Measurements from ENCODE around the gene DRD2. TPM values are rescaled to one million over a fixed set of nuclear protein-coding genes. Genes with fewer than 3 reads are reported as not detected.

Gene DRD2
- total and polyA plus RNA-seq, 12 donors = 0.01 to 0.09 TPM; not detected in 10

DNA sequence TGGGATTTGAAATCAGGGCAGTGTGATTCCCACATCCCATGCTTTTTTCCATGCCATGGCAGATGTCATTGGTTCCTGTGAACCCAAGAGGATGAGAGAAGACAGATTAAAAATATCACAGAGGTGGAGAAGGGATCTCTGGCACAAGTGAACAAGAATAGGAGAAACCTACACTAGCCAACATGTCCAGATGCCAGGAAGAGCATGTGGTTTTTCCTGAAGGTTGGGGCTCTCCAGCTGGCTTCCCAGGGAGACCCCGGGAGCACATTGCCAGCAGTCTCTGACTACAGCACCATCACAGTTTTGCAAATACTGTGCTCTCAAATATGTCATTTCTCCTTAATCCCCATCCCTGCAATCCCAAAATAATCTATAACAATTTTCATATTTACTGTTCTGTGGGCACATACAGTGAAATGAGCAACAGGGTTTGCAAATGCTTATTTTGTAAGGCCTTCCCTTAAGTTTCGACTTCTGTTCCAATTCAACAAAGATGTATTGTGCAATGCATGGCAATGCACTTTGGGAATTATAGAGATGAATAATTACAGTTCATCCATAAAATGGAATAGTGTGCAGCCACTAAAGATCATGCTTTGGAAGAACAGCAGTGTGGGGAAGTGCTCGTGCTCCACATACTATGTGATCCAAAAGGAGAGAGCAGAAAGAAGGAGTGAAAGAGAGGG lies 82.8 kb downstream of the DRD2 start:
- no peaks in the 10 kb centered on the region for H3K9me3 ChIP-seq
- ATAC-seq (no peak), DNase-seq (no peak)
- H3K27me3 ChIP-seq = peaks cover 0 to 28% (median 25%) of the 10 kb centered on the region in 7 donors
- peaks cover 0 to 6% (median 0%) of the 10 kb centered on the region in 9 donors for H3K4me1 ChIP-seq
- H3K4me3 ChIP-seq = no peak overlapping the region
- no peak overlapping the region for H3K27ac ChIP-seq
- no peaks in the 10 kb centered on the region for H3K36me3 ChIP-seq
- no peak for TF ChIP-seq CTCF (IDR thresholded peaks at IDR 0.05)
- intact Hi-C loops (cut with DNase I) = no loop called here
- 79 to 82% methylated on average over 3 of the region's 3 CpGs for WGBS, 2 donors

DNA sequence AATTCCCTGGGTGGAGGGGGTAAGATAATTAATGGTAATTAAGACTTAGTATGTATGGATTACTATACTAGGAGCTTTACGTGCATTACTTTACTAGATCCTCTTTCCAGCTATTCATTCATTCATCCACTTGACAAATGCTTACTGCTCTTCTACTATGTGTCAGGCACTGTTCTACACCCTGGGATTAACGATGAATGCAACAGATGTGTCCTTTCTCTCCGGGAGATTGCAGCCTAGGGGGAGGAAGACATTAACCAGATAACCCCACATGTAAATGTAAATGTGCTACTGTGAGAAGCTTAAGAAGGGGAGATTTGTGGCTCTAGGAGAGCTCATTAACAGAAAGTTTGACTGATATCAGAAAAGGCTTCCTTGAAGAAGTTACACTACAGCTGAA lies 85.9 kb downstream of the DRD2 start:
- H3K36me3 ChIP-seq = no peaks in the 10 kb centered on the region
- no peak overlapping the region for H3K4me3 ChIP-seq
- intact Hi-C loops (cut with DNase I) = no loop called here
- H3K9me3 ChIP-seq = no peaks in the 10 kb centered on the region
- no peak overlapping the region for H3K27ac ChIP-seq
- DNase-seq = no peak
- H3K27me3 ChIP-seq = peaks cover 0 to 37% (median 36%) of the 10 kb centered on the region in 7 donors
- no peak for ATAC-seq
- TF ChIP-seq CTCF (IDR thresholded peaks at IDR 0.05) = no peak
- H3K4me1 ChIP-seq = peaks cover 0 to 6% (median 0%) of the 10 kb centered on the region in 9 donors
- whole genome bisulfite sequencing, 2 donors = 36 to 40% methylated on average over 3 of the region's 3 CpGs

GRCh38 chr11:113387605-113388211 lies 87.5 kb downstream of the DRD2 start, which contains the start of gene ANKK1:
ANKK1 (plus strand) TSS chr11:113387779; CDS start chr11:113387885, 106 bp downstream.
- 11% methylated on average over 45 to 46 of the region's 46 CpGs for WGBS, 2 donors
- Histone ChIP-seq H3K4me3 (no peak within 1 kb of the TSS), H3K36me3 (no peaks in the 10 kb centered on the region), H3K9me3 (no peaks in the 10 kb centered on the region), H3K27ac (no peak within 1 kb of the TSS), H3K4me1 (peaks cover 0 to 12% (median 0%) of the 10 kb centered on the region in 9 donors), H3K27me3 (peaks cover 0 to 37% (median 36%) of the 10 kb centered on the region in 7 donors)
- peak in 5 of 9 donors; percentile 9 to 25 (median 23) for TF ChIP-seq CTCF (IDR thresholded peaks at IDR 0.05)
- intact Hi-C loops (cut with DNase I) = no loop called here
- ATAC-seq (no peak), DNase-seq (no peak)

- intact Hi-C loops (cut with DNase I) = no loop called here
- no peak for ATAC-seq
Measured at GRCh38 chr11:113386866-113387265, 88.3 kb downstream of the DRD2 start.

More at GRCh38 chr11:113386866-113387265, 88.3 kb downstream of the DRD2 start:
- WGBS, 2 donors = 75 to 82% methylated on average over 6 of the region's 6 CpGs
- no peak overlapping the region for H3K4me3 ChIP-seq
- peaks cover 0 to 37% (median 36%) of the 10 kb centered on the region in 7 donors for H3K27me3 ChIP-seq
- no peak for TF ChIP-seq CTCF (IDR thresholded peaks at IDR 0.05)
- H3K27ac ChIP-seq = no peak overlapping the region
- H3K4me1 ChIP-seq = peaks cover 0 to 12% (median 0%) of the 10 kb centered on the region in 9 donors
- no peaks in the 10 kb centered on the region for H3K36me3 ChIP-seq
- no peak for DNase-seq
- no peaks in the 10 kb centered on the region for H3K9me3 ChIP-seq

Measured in heart right ventricle (tissue), 16 donors.